Endothelial cell of umbilical vein (primary cell): Measurements from ENCODE around the gene ARHGAP27. TPM values are rescaled to one million over a fixed set of nuclear protein-coding genes. Genes with fewer than 3 reads are reported as not detected.

Experiments
- BruUV-seq: library from RNA; stranded (reverse); fragments of 400-500 nt; replicated peaks from 2 replicates; lab custom pipeline; 2021; lab: Mats Ljungman, UMichigan
- CTCF ChIA-PET: fragments of 300-600, 350-600 bp; sonication (Branson Sonifier 250); formaldehyde crosslinking; loops from one replicate; lab custom pipeline; 2021; ENCODE audit warnings: antibody characterized with exemption, inconsistent platforms; lab: Charles Lee
- POLR2A ChIA-PET: fragments of 300-600, 350-600 bp; sonication (Branson Sonifier 250); formaldehyde crosslinking; loops from one replicate; lab custom pipeline; 2021; ENCODE audit warnings: antibody characterized with exemption, inconsistent platforms; lab: Charles Lee
- DNase-seq: peaks from one replicate; pipeline ENCODE4 v3.0.0-alpha.2; 2011; ENCODE audit warnings: low read depth, low spot score
- FAIRE-seq: peaks from 2 replicates; lab custom pipeline; 2011; peaks lifted over from hg19 to GRCh38; lab: Jason Lieb, UNC
- H2AFZ ChIP-seq: 2 replicates; pipeline ENCODE4 v1.6.0; 2012; ENCODE audit warnings: low read depth, low read length, control low read depth, inconsistent platforms
- H3K27ac ChIP-seq: 2 replicates; pipeline ENCODE4 v1.5.1; 2011; ENCODE audit warnings: low read depth, mild to moderate bottlenecking, control low read depth, low read length, moderate library complexity; ENCODE audit not compliant: insufficient read depth
- H3K27me3 ChIP-seq, 2 experiments: 2 replicates each; pipeline versions ENCODE4 v1.6.0 to v1.6.1; 2011; ENCODE audit warnings: low read length in 2 of 2, mixed read lengths in 1 of 2; ENCODE audit not compliant: control insufficient read depth in 2 of 2, insufficient read depth in 2 of 2
- H3K36me3 ChIP-seq, 2 experiments: 2 replicates in 1 of 2; 3 replicates in 1 of 2; pipeline ENCODE4 v1.5.1; 2011; ENCODE audit warnings: low read length in 2 of 2, mild to moderate bottlenecking in 1 of 2, moderate library complexity in 1 of 2; ENCODE audit not compliant: control insufficient read depth in 2 of 2, insufficient read depth in 2 of 2; ENCODE audit errors: extremely low read depth in 1 of 2
- H3K4me1 ChIP-seq: 3 replicates; pipeline ENCODE4 v1.5.1; 2011; ENCODE audit warnings: mild to moderate bottlenecking, low read length; ENCODE audit not compliant: control insufficient read depth, insufficient read depth; ENCODE audit errors: extremely low read depth
- H3K4me2 ChIP-seq: 2 replicates; pipeline ENCODE4 v1.6.1; 2011; ENCODE audit warnings: low read length, control low read depth, mixed read lengths; ENCODE audit not compliant: insufficient read depth
- H3K4me3 ChIP-seq, 3 experiments: fragments of 200-600 bp in 1 of 3; sonication (generic), shearing (Covaris generic) in 1 of 3; replicated peaks in 1 of 3; 2 replicates each; pipeline ENCODE4 v1.5.1; 2011 to 2016; ENCODE audit warnings: control low read depth in 3 of 3, low read length in 3 of 3, mild to moderate bottlenecking in 2 of 3, inconsistent platforms in 1 of 3, low read depth in 1 of 3, moderate library complexity in 1 of 3; ENCODE audit not compliant: insufficient read depth in 1 of 3
- H3K79me2 ChIP-seq: 2 replicates; pipeline ENCODE4 v1.6.0; 2012; ENCODE audit warnings: low read length, inconsistent platforms; ENCODE audit not compliant: control insufficient read depth, insufficient read depth
- H3K9ac ChIP-seq: replicated peaks from 2 replicates; pipeline ENCODE3; 2011; ENCODE audit warnings: low read length, control low read depth; ENCODE audit not compliant: insufficient read depth; ENCODE audit errors: extremely low read depth
- H3K9me1 ChIP-seq: replicated peaks from 3 replicates; pipeline ENCODE4 v1.6.0; 2011; ENCODE audit warnings: mild to moderate bottlenecking, low read length; ENCODE audit not compliant: control insufficient read depth, insufficient read depth; ENCODE audit errors: extremely low read depth
- H3K9me3 ChIP-seq: replicated peaks from 2 replicates; pipeline ENCODE4 v1.5.1; 2012; ENCODE audit warnings: low read length, inconsistent platforms; ENCODE audit not compliant: control insufficient read depth, insufficient read depth
- H4K20me1 ChIP-seq: replicated peaks from 2 replicates; pipeline ENCODE3; 2011; ENCODE audit warnings: mild to moderate bottlenecking, low read length; ENCODE audit not compliant: control insufficient read depth, insufficient read depth; ENCODE audit errors: extremely low read depth
- FOS ChIP-seq: IDR thresholded peaks from 2 replicates; pipeline ENCODE4 v1.6.1; 2011; ENCODE audit warnings: mild to moderate bottlenecking, low read length, moderate library complexity, borderline replicate concordance; ENCODE audit not compliant: insufficient read depth
- GATA2 ChIP-seq: IDR thresholded peaks from 2 replicates; pipeline ENCODE4 v1.7.0; 2011; ENCODE audit warnings: low read depth, mild to moderate bottlenecking, moderate library complexity, mixed read lengths, low read length; ENCODE audit not compliant: insufficient read length, insufficient read depth
- MYC ChIP-seq: IDR thresholded peaks from one replicate; pipeline ENCODE4 v1.6.1; 2011; ENCODE audit warnings: mild to moderate bottlenecking, low read depth, low read length
- POLR2A ChIP-seq: IDR thresholded peaks from 2 replicates; pipeline ENCODE4 v1.6.1; 2012; ENCODE audit warnings: low read depth, mild to moderate bottlenecking, control low read depth, low read length
- dilution Hi-C: fragments of 300-500 bp; cut with MboI; formaldehyde crosslinking; loops from one replicate; pipeline ENCODE4 v1.15.0; 2019; ENCODE audit warnings: low sequenced_read_pairs; ENCODE audit not compliant: extremely low pct_ligation_motif_present
- intact Hi-C: fragments of 100-400 bp; cut with micrococcal nuclease; formaldehyde crosslinking; loops from one replicate; pipeline ENCODE4 v1.10.0; 2022
- polyA plus RNA-seq, 4 experiments: library from polyadenylated mRNA; depleted of rRNA in 3 of 4; stranded (reverse) in 3 of 4; unstranded in 1 of 4; fragments of >200 nt; gene quantifications; 2 replicates each; pipeline versions ENCODE4 v1.2.1 to v1.2.3, GENCODE V29; 2011 to 2012; ENCODE audit warnings: missing spikeins in 1 of 4
- total RNA-seq: library from RNA; stranded (reverse); gene quantifications from 2 replicates; pipeline ENCODE4 v1.2.3, GENCODE V29; 2021
- TF ChIP-seq, protein P1 (sequence below), 2 donors: IDR thresholded peaks; 1 replicate in 1 of 2; 2 replicates in 1 of 2; pipeline ENCODE4 v1.5.1; 2011; ENCODE audit warnings: low read length in 2 of 2, mild to moderate bottlenecking in 2 of 2, moderate library complexity in 2 of 2, control low read depth in 1 of 2, inconsistent platforms in 1 of 2, low read depth in 1 of 2; ENCODE audit not compliant: insufficient read depth in 1 of 2; ENCODE audit errors: extremely low read depth in 1 of 2

The ARHGAP27 gene
- total and polyA plus RNA-seq, 2 donors (not counting 3 experiments of a cell fraction or from before 2014, with no cell fraction given) = 21.0 to 47.0 TPM

GRCh38 chr17:45385331-45385997 is 47.2 kb downstream of the ARHGAP27 start:
- Histone ChIP-seq H3K9ac (no peak overlapping the region), H3K27ac (no peak overlapping the region), H3K9me3 (no peaks in the 10 kb centered on the region), H3K4me2 (no peak overlapping the region), H4K20me1 (no peaks in the 10 kb centered on the region), H3K4me1 (no peaks in the 10 kb centered on the region), H3K36me3 (no peaks in the 10 kb centered on the region), H3K79me2 (no peaks in the 10 kb centered on the region), H2AFZ (peak overlapping the region; percentile 23), H3K9me1 (no peaks in the 10 kb centered on the region), H3K27me3 (peaks cover 0 to 6% of the 10 kb centered on the region in 2 experiments), H3K4me3 (no peak overlapping the region)
- dilution Hi-C loops (no loop called here), intact Hi-C loops (loop anchor here (1.0 kb wide), 5 partner anchors 68 to 166 kb away; partner anchors contain the start of gene MAP3K14)
- ChIA-PET POLR2A (interaction anchor here (1.8 kb wide), 1 partner anchor 108 kb away, joined by 5 read pairs; no protein-coding TSS in a partner anchor), CTCF (interaction anchor here (0.8 to 12.8 kb wide), 24 partner anchors 9 to 250 kb away, joined by 3 to 283 read pairs (median 7); partner anchors contain the start of genes ACBD4, FMNL1 and MAP3K14)
- no peak for TF ChIP-seq MYC
- TF ChIP-seq POLR2A = no peak
- no peak for TF ChIP-seq GATA2
- TF ChIP-seq, protein P1, sequence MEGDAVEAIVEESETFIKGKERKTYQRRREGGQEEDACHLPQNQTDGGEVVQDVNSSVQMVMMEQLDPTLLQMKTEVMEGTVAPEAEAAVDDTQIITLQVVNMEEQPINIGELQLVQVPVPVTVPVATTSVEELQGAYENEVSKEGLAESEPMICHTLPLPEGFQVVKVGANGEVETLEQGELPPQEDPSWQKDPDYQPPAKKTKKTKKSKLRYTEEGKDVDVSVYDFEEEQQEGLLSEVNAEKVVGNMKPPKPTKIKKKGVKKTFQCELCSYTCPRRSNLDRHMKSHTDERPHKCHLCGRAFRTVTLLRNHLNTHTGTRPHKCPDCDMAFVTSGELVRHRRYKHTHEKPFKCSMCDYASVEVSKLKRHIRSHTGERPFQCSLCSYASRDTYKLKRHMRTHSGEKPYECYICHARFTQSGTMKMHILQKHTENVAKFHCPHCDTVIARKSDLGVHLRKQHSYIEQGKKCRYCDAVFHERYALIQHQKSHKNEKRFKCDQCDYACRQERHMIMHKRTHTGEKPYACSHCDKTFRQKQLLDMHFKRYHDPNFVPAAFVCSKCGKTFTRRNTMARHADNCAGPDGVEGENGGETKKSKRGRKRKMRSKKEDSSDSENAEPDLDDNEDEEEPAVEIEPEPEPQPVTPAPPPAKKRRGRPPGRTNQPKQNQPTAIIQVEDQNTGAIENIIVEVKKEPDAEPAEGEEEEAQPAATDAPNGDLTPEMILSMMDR (IDR thresholded peaks at IDR 0.05; ENCODE audit: extremely low read depth in 1 of 2, insufficient read depth in 1 of 2, low read depth in 1 of 2, low read length in 2 of 2) = peak; percentile 94 to 97
- no peak for TF ChIP-seq FOS
- BruUV-seq = no TSS peak
- peak; percentile 77 for DNase-seq
- FAIRE-seq = peak; percentile 92
